Nephron progenitor cell (in vitro differentiated cells): Measurements from ENCODE around the gene GRID2IP.

Experiments
- DNase-seq: peaks from one replicate; pipeline ENCODE4 v3.0.0; 2021
- H3K27ac Mint-ChIP-seq: 2 replicates; pipeline ENCODE4 v1.8.0; 2021; ENCODE audit warnings: mild to moderate bottlenecking, moderate library complexity, mixed read lengths
- H3K27me3 Mint-ChIP-seq: 2 replicates; pipeline ENCODE4 v1.8.0; 2021; ENCODE audit warnings: mild to moderate bottlenecking, low read depth, mixed read lengths; ENCODE audit not compliant: poor library complexity
- H3K36me3 Mint-ChIP-seq: 2 replicates; pipeline ENCODE4 v1.8.0; 2021; ENCODE audit warnings: low read depth, mixed read lengths
- H3K4me1 Mint-ChIP-seq: 2 replicates; pipeline ENCODE4 v1.8.0; 2021; ENCODE audit warnings: mixed read lengths
- H3K4me3 Mint-ChIP-seq: 2 replicates; pipeline ENCODE4 v1.8.0; 2021; ENCODE audit warnings: mild to moderate bottlenecking, moderate library complexity, mixed read lengths
- H3K9me3 Mint-ChIP-seq: 2 replicates; pipeline ENCODE4 v1.8.0; 2021; ENCODE audit warnings: mild to moderate bottlenecking, moderate library complexity, mixed read lengths
- TF ChIP-seq, protein P1 (sequence below): fragments of 200-600 bp; sonication (generic); IDR thresholded peaks from 2 replicates; pipeline ENCODE4 v1.5.0; 2021; ENCODE audit warnings: antibody characterized with exemption

GRID2IP gene

GRCh38 chr7:6563936-6564770 is 12.9 kb upstream of the GRID2IP start:
- Mint-ChIP-seq H3K27ac (no peak overlapping the region), H3K36me3 (no peaks in the 10 kb centered on the region), H3K9me3 (no peaks in the 10 kb centered on the region), H3K4me3 (no peak overlapping the region), H3K27me3 (peaks cover 11% of the 10 kb centered on the region), H3K4me1 (no peaks in the 10 kb centered on the region)
- TF ChIP-seq, protein P1, sequence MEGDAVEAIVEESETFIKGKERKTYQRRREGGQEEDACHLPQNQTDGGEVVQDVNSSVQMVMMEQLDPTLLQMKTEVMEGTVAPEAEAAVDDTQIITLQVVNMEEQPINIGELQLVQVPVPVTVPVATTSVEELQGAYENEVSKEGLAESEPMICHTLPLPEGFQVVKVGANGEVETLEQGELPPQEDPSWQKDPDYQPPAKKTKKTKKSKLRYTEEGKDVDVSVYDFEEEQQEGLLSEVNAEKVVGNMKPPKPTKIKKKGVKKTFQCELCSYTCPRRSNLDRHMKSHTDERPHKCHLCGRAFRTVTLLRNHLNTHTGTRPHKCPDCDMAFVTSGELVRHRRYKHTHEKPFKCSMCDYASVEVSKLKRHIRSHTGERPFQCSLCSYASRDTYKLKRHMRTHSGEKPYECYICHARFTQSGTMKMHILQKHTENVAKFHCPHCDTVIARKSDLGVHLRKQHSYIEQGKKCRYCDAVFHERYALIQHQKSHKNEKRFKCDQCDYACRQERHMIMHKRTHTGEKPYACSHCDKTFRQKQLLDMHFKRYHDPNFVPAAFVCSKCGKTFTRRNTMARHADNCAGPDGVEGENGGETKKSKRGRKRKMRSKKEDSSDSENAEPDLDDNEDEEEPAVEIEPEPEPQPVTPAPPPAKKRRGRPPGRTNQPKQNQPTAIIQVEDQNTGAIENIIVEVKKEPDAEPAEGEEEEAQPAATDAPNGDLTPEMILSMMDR: no peak
- no peak for DNase-seq

DNA sequence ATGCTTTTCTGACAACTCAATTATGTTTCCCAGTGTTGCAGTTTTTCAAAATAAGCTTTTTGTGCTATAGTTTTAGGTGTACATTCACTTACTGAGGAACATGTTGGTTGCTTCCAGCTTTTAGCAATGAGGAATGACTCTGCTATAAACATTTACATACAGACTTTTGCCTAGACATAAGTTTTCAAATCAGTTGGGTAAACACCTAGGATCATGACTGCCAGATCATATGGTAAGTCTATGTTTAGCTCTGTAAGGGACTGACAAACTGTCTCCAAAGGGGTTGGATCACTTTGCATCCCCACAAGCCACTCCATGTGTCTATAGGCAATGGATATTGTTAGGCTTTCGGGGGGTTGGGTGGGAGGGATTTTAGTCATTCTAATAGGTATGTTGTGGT is 10.8 kb upstream of the GRID2IP start:
- Mint-ChIP-seq H3K4me1 (peaks cover 2% of the 10 kb centered on the region), H3K36me3 (no peaks in the 10 kb centered on the region), H3K9me3 (no peaks in the 10 kb centered on the region), H3K27ac (no peak overlapping the region), H3K4me3 (no peak overlapping the region), H3K27me3 (peaks cover 14% of the 10 kb centered on the region)
- no peak for DNase-seq
- TF ChIP-seq, protein P1: no peak

DNA sequence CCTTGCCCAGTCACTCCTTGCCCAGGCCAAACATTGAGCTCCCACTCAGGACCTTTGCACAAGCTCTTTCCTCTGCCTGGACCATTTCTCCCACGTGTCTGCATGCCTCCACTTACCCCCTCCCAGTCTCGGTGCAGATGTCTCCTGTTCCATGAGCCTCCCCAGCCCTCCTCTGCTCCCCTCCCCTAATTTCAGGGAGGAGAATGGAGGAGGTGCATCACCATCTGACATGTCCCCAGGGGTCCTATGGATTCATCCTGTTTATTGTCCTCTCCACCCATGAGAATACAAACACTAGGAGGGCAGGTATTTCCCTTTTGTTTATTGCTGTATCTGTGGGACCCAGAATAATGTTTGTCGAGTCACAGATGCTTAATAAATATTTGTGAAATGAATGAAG is 8.6 kb upstream of the GRID2IP start:
- H3K4me1 Mint-ChIP-seq: peaks cover 5% of the 10 kb centered on the region
- H3K27ac Mint-ChIP-seq: no peak overlapping the region
- no peak for DNase-seq
- H3K27me3 Mint-ChIP-seq: peaks cover 7% of the 10 kb centered on the region
- H3K9me3 Mint-ChIP-seq: no peaks in the 10 kb centered on the region
- H3K36me3 Mint-ChIP-seq: no peaks in the 10 kb centered on the region
- TF ChIP-seq, protein P1: no peak
- no peak overlapping the region for H3K4me3 Mint-ChIP-seq

DNA sequence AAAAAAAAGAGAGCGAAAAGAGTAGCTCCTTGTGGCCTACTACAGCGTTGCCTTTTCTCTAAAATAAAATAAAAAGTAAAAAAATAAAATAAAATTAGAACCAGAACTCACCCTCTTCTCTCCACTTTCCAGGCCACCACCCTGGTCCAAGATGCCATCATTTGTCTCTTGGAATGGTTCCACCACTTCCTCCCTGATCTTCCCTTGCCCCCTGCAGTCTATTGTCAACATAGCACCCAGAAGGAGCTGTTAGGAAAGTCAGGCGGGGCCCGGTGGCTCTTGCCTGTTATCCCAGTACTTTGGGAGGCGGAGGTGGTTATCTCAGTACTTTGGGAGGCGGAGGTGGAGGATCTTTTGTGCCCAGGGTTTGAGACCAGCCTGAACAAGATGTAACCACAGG is 7.6 kb upstream of the GRID2IP start:
- peaks cover 5% of the 10 kb centered on the region for H3K4me1 Mint-ChIP-seq
- H3K4me3 Mint-ChIP-seq: no peak overlapping the region
- TF ChIP-seq, protein P1: peak; percentile 45
- peaks cover 7% of the 10 kb centered on the region for H3K27me3 Mint-ChIP-seq
- H3K27ac Mint-ChIP-seq: no peak overlapping the region
- H3K36me3 Mint-ChIP-seq: no peaks in the 10 kb centered on the region
- no peaks in the 10 kb centered on the region for H3K9me3 Mint-ChIP-seq
- DNase-seq: peak; percentile 44

DNA sequence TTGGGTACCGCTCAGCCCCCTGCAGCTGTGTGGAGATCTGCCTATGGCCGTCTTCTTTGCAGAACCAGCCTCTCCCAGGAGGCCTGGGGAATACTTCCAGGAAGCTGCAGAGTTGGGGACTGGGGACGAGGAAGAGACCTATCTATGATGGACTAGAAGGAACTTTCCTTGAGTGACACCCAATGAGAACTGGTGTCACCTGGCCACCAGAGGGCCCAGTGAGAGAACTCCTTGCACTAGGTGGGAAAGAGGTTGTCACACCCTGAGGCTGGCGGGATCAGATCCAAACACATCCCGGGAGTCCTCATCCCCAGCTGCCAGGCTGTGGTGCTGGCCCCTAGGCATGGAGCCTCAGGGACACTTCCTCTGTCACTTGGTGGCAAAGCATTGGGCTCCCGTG is 4.9 kb upstream of the GRID2IP start:
- Mint-ChIP-seq H3K27ac (no peak overlapping the region), H3K27me3 (peaks cover 7% of the 10 kb centered on the region), H3K9me3 (no peaks in the 10 kb centered on the region), H3K4me1 (peaks cover 5% of the 10 kb centered on the region), H3K4me3 (no peak overlapping the region), H3K36me3 (no peaks in the 10 kb centered on the region)
- no peak for DNase-seq
- TF ChIP-seq, protein P1: no peak

DNA sequence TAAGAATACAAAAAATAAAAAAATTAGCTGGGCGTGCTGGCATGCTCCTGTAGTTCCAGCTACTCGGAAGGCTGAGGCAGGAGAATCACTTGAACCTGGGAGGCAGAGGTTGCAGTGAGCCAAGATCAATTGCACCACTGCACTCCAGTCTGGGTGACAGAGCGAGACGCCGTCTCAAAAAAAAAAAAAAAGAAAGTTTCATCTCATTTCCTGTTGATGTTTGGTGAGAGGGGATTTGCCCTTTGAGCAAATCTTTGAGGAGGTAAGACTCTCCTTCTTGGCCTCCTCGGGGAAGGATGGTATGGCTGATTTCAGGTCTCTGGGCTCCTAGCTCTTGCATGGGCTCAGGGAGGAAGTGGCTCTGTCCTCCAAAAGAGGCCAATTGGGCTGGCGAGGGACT is 3.6 kb upstream of the GRID2IP start:
- H3K27ac Mint-ChIP-seq: peak overlapping the region; percentile 42
- H3K9me3 Mint-ChIP-seq: no peaks in the 10 kb centered on the region
- no peaks in the 10 kb centered on the region for H3K36me3 Mint-ChIP-seq
- TF ChIP-seq, protein P1: no peak
- DNase-seq: no peak
- H3K4me1 Mint-ChIP-seq: peaks cover 5% of the 10 kb centered on the region
- H3K4me3 Mint-ChIP-seq: no peak overlapping the region
- peaks cover 7% of the 10 kb centered on the region for H3K27me3 Mint-ChIP-seq
